Natural killer cell (primary cell): Measurements from ENCODE around the gene ATP13A1. TPM values are rescaled to one million over a fixed set of nuclear protein-coding genes. Genes with fewer than 3 reads are reported as not detected.

ENCODE experiments used
- ATAC-seq, 3 donors: fragments of 150-1000 bp in 2 of 3; fragments of 200-7000 bp in 1 of 3; cut with Tn5 transposase; 1 replicate in 1 of 3; 2 replicates in 2 of 3; pipeline ENCODE4 v1.10.0; 2021; ENCODE audit warnings: mild to moderate bottlenecking in 2 of 3, moderate library complexity in 2 of 3
- DNase-seq, 2 donors: peaks; one replicate each; pipeline versions ENCODE4 v3.0.0 to v3.0.0-alpha.2; 2013 to 2021; ENCODE audit warnings: mixed read lengths in 1 of 2
- H3K27ac ChIP-seq: one replicate; pipeline ENCODE4 v1.5.1; 2013; ENCODE audit warnings: mild to moderate bottlenecking, low read length
- H3K27me3 ChIP-seq: one replicate; pipeline ENCODE4 v1.6.1; 2013; ENCODE audit warnings: low read length; ENCODE audit not compliant: control insufficient read depth, insufficient read depth
- H3K36me3 ChIP-seq: one replicate; pipeline ENCODE4 v1.6.1; 2013; ENCODE audit warnings: low read length; ENCODE audit not compliant: control insufficient read depth, insufficient read depth
- H3K4me1 ChIP-seq: one replicate; pipeline ENCODE4 v1.6.1; 2013; ENCODE audit warnings: low read length; ENCODE audit not compliant: control insufficient read depth, insufficient read depth
- H3K4me3 ChIP-seq: one replicate; pipeline ENCODE4 v1.5.1; 2013; ENCODE audit warnings: low read length
- H3K9me3 ChIP-seq: one replicate; pipeline ENCODE4 v1.6.1; 2013; ENCODE audit warnings: low read length; ENCODE audit not compliant: control insufficient read depth, insufficient read depth
- H3K27ac Mint-ChIP-seq, 2 donors: one replicate each; pipeline ENCODE4 v1.8.0; 2022; ENCODE audit warnings: mild to moderate bottlenecking in 2 of 2, mixed read lengths in 2 of 2, moderate library complexity in 1 of 2
- H3K27me3 Mint-ChIP-seq, 2 donors: one replicate each; pipeline ENCODE4 v1.8.0; 2022; ENCODE audit warnings: low read depth in 2 of 2, mixed read lengths in 2 of 2
- H3K36me3 Mint-ChIP-seq: one replicate; pipeline ENCODE4 v1.8.0; 2022; ENCODE audit warnings: mixed read lengths
- H3K4me1 Mint-ChIP-seq, 2 donors: one replicate each; pipeline ENCODE4 v1.8.0; 2022; ENCODE audit warnings: mixed read lengths in 2 of 2
- H3K4me3 Mint-ChIP-seq: one replicate; pipeline ENCODE4 v1.8.0; 2022; ENCODE audit warnings: mild to moderate bottlenecking, moderate library complexity, mixed read lengths
- H3K9me3 Mint-ChIP-seq, 2 donors: one replicate each; pipeline ENCODE4 v1.8.0; 2022; ENCODE audit warnings: mixed read lengths in 2 of 2
- WGBS: methylation state at CpG from one replicate; pipeline ENCODE4 v1.1.7; 2013; ENCODE audit warnings: missing lambda C conversion rate; ENCODE audit not compliant: insufficient coverage; 5-methylcytosine and 5-hydroxymethylcytosine counted together
- intact Hi-C: fragments of 100-400 bp; cut with micrococcal nuclease; formaldehyde crosslinking; loops from one replicate; pipeline ENCODE4 v1.14.2; 2022
- total RNA-seq, 4 donors: library from RNA; stranded (reverse); fragments of 120-200 nt in 1 of 4; gene quantifications; one replicate each; pipeline versions ENCODE4 v1.2.3 to v1.2.4, GENCODE V29; 2013 to 2022
- TF ChIP-seq, protein P1 (sequence below): fragments of 200-600 bp; IDR thresholded peaks from one replicate; pipeline ENCODE4 v1.8.0; 2022; ENCODE audit warnings: antibody characterized with exemption

ATP13A1 gene
- total RNA-seq, 3 donors from 2014 or later (not counting 1 experiment from before 2014, with no cell fraction given), result 58.1 to 73.2 (median 67.7) TPM

DNA sequence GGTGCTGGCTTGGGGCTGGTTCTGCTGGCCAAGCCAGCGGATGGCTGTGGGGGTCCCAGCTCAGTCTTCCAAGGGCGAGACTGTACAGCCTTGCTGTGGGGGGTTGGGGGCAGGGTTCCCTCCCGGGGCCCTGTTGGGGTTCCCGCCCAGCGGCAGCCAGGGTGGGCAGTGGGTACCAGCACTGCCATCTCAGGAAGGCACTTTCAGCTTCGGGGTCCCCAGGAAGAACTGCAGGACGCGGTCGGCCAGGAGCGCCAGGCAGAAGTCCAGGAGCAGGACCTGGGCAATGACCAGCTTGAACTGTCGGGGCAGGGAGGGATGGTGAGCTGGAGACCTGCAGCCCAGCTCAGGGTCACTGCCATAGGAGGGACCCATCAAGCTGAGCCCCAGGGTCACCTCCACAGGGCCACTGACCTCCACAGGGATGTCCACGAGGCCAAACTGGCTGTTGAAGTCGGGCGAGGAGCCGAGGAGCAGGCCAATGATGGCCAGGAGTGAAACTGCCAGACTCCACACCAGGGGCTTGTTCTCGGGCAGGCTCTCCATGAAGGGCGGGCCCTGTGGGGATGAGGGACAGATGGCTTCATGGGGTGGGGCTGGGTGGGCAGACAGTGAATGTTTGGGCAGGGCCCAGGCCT, 18.1 kb downstream of the ATP13A1 start:
- Mint-ChIP-seq H3K36me3 (no peaks in the 10 kb centered on the region), H3K27me3 (no peaks in the 10 kb centered on the region), H3K9me3 (no peaks in the 10 kb centered on the region), H3K27ac (peak overlapping the region in 1 of 2 donors; percentile 46), H3K4me3 (no peak overlapping the region), H3K4me1 (peaks cover 15 to 24% of the 10 kb centered on the region in 2 donors)
- 95% methylated on average over 17 of the region's 17 CpGs for WGBS
- Histone ChIP-seq H3K36me3 (peaks cover 39% of the 10 kb centered on the region), H3K27ac (no peak overlapping the region), H3K4me1 (peaks cover 27% of the 10 kb centered on the region), H3K9me3 (no peaks in the 10 kb centered on the region), H3K27me3 (no peaks in the 10 kb centered on the region), H3K4me3 (no peak overlapping the region)
- TF ChIP-seq, protein P1, sequence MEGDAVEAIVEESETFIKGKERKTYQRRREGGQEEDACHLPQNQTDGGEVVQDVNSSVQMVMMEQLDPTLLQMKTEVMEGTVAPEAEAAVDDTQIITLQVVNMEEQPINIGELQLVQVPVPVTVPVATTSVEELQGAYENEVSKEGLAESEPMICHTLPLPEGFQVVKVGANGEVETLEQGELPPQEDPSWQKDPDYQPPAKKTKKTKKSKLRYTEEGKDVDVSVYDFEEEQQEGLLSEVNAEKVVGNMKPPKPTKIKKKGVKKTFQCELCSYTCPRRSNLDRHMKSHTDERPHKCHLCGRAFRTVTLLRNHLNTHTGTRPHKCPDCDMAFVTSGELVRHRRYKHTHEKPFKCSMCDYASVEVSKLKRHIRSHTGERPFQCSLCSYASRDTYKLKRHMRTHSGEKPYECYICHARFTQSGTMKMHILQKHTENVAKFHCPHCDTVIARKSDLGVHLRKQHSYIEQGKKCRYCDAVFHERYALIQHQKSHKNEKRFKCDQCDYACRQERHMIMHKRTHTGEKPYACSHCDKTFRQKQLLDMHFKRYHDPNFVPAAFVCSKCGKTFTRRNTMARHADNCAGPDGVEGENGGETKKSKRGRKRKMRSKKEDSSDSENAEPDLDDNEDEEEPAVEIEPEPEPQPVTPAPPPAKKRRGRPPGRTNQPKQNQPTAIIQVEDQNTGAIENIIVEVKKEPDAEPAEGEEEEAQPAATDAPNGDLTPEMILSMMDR, result no peak
- ATAC-seq (no peak), DNase-seq (no peak)
- intact Hi-C loops, result no loop called here

DNA sequence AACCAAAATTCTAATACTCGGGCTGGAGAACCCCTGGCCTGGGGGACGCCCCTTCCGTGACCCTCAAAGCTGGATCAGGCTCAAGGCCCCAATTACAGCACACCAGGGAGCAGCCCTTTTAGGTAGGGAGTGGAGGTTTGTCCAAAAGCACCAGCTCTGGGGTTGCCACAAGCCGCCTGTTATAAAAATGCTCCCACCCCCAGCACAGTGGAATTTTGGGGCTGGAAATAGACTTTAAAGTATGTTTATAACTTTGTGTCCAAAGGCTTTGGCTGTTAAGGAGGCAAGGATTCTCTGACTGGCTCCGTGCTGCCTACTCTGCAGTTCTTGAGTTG, 19.5 kb downstream of the ATP13A1 start:
- no peaks in the 10 kb centered on the region for H3K27me3 Mint-ChIP-seq
- 20% methylated on average over 3 of the region's 5 CpGs for WGBS
- no peak for ATAC-seq
- intact Hi-C loops, result loop anchor here (1.0 kb wide), 1 partner anchor 112 kb away; no protein-coding TSS in a partner anchor
- no peaks in the 10 kb centered on the region for H3K9me3 ChIP-seq
- peaks cover 15 to 22% of the 10 kb centered on the region in 2 donors for H3K4me1 Mint-ChIP-seq
- DNase-seq, result no peak
- H3K9me3 Mint-ChIP-seq, result no peaks in the 10 kb centered on the region
- peaks cover 45% of the 10 kb centered on the region for H3K36me3 ChIP-seq
- H3K4me3 ChIP-seq, result peak overlapping the region; percentile 99
- peak overlapping the region; percentile 95 for H3K27ac ChIP-seq
- no peaks in the 10 kb centered on the region for H3K27me3 ChIP-seq
- no peaks in the 10 kb centered on the region for H3K36me3 Mint-ChIP-seq
- H3K4me3 Mint-ChIP-seq, result peak overlapping the region; percentile 98
- H3K4me1 ChIP-seq, result peaks cover 27% of the 10 kb centered on the region
- peak overlapping the region; percentile 92 to 95 for H3K27ac Mint-ChIP-seq
- TF ChIP-seq, protein P1, result peak; percentile 56

DNA sequence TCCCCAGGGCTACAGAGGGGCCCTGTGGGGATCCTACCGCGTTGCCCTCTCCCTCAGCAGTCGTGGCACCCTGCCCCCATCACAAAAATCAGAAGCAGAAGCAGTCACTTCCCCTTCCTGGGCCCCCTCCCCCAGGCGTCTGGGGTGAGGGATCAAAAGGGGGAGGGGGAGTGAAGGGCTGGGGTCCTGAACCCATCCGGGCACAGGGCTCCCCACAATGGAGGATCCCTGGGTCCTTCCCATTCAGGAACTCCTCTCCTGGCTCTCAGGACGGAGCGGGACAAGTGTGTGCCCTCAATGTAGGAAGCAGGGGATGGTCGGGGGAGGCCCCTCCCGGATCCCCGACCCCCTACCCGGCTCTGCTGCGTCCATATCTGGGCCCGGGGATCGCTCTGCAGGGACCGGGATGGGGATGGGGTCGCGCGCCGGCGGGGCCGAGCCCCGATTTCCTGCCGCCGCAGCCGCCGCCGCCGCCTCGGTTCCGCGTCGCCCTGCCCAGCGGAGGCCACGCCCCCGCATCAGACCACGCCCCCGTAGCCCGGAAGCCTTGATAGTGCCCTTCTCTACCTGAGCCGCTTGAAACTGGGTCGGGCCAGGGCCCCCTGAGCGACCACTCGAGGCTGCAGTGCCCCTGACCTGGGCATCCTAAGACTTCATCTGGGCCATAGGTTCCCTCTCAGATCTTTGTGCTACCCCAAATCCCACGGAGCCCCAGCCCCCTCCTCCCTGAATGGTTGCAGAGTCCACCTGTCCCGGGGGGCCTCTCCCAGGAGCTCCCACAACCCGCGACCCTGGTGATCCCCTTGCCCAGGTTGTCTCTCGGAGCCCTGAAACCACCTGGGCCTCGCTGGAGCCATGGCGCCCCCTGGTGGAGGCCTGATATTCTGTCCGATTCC, 20.1 kb downstream of the ATP13A1 start, which contains the start of gene GMIP:
Gene GMIP, minus strand, starts transcription at position 500 of the 896 bp plus-strand sequence. Its CDS starts 128 bp downstream, at position 372.
- Histone ChIP-seq H3K4me3 (peak within 1 kb of the TSS; percentile 99), H3K27ac (peak within 1 kb of the TSS; percentile 95), H3K4me1 (peaks cover 27% of the 10 kb centered on the region), H3K9me3 (no peaks in the 10 kb centered on the region), H3K27me3 (no peaks in the 10 kb centered on the region), H3K36me3 (peaks cover 48% of the 10 kb centered on the region)
- whole genome bisulfite sequencing, result under 1% methylated on average over 49 of the region's 50 CpGs
- Mint-ChIP-seq H3K4me3 (peak within 1 kb of the TSS; percentile 98), H3K9me3 (no peaks in the 10 kb centered on the region), H3K27ac (peak within 1 kb of the TSS; percentile 92 to 95), H3K27me3 (no peaks in the 10 kb centered on the region), H3K36me3 (no peaks in the 10 kb centered on the region), H3K4me1 (peaks cover 15 to 22% of the 10 kb centered on the region in 2 donors)
- DNase-seq (peak; percentile 88 to 93), ATAC-seq (peak; percentile 86 to 92 (median 86))
- TF ChIP-seq, protein P1, result peak; percentile 90
- intact Hi-C loops, result loop anchor here (1.0 to 2.0 kb wide), 4 partner anchors 15 to 111 kb away; partner anchors contain the start of genes LPAR2 and PBX4
